GM19395 (cell line): ENCODE data around the gene PHACTR1.
"Not testable (repeated sequence)": the region's sequence is repeated elsewhere in the genome, so short reads cannot be mapped to it uniquely, and the experiment has no call there.

Experiments used
- ATAC-seq: cut with Tn5 transposase; IDR thresholded peaks from one replicate; pipeline ENCODE4 v1.9.1; 2021; ENCODE audit warnings: mild to moderate bottlenecking, moderate library complexity; ENCODE audit not compliant: unreplicated experiment

Gene PHACTR1

DNA sequence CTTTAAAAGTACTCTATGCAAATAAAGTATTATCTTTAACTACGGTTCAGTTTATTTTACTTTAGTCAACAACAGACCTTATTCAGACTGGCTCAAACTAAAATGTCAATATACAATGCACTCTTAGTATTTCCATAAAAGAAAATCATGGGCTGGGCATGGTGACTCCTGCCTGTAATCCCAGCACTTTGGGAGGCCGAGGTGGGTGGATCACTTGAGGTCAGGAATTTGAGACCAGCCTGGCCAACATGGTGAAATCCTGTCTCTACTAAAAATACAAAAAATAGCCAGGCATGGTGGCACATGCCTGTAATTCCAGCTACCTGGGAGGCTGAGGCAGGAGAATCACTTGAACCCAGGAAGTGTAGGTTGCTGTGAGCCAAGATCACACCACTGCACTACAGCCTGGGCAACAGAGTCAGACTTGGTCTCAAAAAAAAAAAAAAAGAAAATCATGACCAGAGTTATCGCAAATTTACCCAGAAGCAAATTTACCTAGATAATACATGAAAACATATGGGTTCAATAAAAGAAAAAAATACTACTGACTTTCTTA, 609.5 kb downstream of the PHACTR1 start:
- ATAC-seq = not testable (repeated sequence)

DNA sequence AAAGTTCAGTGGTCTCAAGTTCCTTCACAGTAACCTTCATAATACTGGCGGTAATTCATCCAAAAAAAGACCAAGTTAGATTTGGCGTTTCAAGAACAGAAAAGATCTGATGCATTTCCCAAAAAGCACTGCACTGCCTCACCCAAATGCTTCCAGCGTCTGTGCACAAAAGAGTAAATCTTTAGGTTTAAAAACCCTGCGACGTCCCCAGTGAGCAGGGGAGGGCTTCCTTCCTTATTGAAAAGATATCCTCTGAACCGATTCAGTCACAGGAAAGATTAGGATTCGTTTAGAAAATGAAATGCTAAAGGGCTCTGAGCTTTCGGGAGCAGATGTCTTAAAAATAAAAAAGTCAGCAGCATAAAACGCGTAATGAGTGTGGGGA, 611.1 kb downstream of the PHACTR1 start:
- ATAC-seq = peak; percentile 13

DNA sequence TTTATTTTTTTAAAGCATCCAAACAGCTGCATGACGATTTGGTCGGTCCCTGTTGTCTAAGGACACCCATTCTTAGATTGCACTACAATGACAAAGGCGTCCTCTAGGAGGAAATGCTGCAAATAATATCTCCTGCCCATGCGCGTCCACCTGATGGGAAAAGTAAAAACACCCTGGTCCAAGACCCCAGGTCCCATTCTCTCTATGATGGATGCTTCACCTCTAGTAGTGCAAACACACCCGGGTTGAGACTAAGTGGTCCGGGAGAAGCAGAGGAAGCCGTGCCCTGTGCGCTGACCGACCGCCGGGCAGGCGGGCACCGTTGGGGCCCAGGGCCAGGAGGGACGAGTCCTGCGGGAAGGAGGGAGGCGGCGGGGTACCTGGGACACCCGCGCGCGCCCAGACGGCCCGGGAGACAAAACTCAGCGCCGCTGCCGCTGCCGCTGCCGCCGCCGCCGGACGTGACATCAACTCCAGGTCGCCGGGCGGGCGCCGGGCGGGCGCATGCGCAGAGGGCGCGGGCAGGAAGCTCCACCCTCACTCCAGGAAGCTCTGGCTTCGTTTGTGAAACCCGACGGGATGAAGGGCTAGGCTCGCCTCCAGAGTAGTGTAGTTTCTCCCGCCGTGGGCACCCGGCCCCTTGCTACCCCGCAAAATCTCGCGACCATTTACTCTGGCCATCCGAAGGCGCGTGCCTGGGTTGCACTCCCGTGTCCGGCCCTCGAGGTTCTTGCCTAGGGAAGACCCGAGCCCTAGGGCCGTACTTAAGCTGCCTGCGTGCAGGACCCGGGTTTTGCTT, 611.7 kb downstream of the PHACTR1 start, which contains the start of gene TBC1D7:
TBC1D7 (minus strand) TSS at position 462 of the 799 bp plus-strand sequence. CDS start 1,639 bp downstream, outside the sequence.
- peak; percentile 86 for ATAC-seq

DNA sequence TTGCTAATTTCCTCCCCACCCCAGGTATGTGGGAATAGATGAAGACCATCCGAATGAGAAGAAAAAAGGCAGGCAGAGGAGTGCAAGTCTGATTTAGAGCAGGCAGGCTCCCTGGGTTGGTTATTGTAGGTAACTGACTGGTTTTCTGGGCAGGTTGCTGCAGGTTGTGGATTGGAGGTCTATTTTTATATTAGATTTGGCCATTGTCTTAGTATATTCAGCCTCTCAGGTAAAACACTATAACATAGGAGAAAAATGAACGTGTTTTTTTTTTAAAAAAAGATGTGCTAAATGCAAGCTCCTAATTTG, 612.3 kb downstream of the PHACTR1 start:
- no peak for ATAC-seq

DNA sequence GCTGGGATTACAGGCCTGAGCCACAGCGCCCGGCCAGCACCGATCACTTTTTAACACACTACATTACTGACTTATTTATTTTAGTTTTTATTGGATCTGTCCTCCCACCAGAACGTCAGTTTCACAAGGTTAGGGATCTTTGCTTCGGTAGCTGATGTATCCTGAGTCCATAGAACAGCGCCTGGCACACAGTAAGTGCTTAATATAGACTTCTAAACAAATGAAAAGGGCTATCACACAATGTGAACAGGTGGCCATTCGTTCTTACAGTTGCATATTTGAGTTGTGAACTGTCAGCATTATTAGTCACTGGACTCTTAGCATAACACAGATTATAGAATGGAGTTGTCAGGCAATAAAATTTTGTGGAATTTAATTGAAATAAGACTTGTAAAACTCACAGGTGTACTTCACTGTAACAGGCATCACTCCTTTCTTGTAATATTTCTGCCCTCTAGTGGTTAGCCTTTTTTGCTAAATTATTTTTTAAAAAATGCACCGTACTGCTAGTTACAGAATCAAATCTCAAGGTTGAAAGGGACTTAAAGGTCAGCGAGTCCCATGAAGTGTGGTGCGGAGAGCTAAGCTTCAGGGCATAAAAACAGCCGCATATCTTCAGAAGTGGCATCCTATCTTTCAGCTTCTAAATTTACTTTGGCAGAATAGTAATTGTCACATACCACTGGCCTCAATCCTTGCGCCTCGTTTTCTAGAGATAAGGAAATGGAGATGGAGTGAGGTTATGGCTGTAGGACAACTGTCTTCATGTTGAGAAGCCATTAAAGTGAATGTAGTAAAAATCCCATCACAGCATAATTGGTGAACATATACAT, 615.2 kb downstream of the PHACTR1 start:
- ATAC-seq = no peak

- ATAC-seq = no peak
Observed at GRCh38 chr6:13332349-13332706, 615.8 kb downstream of the PHACTR1 start.

DNA sequence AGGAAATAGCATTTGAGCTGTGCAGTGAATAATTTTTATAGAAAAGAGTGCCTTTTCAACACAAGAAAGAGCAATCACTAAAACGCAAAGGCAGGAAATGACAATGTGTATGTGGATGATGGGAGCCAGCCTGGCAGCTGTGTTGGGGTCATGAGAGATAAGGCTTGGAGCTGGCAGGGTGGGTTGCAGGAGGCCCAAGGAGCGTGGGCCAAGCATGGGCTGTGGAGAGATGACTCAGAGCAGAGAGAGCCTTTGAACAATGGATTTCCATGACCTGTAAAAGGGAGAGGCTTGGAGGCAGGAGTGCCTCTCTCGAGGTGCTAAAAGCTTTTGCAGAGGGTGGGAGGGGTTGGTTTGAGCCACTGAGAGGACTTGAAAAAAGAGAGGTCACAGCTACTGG, 618.4 kb downstream of the PHACTR1 start:
- ATAC-seq = no peak

DNA sequence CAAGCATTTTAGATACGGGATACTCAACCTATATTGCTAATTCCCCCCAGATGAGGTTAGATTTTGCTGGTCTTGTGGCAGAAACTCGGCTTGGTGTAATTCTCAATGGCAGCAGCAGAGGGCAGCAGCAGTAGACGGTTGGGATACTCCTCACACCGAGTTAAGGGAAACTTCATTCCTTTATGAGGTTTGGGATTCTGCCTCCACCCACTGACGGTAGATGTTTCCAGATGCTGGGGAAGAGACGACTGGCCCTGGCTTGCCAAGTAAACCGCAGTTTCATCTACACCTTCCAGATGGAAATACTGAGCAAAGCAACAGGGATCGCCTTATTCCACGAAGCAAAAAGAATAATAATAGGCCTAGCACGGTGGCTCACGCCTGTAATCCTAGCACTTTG, 620.0 kb downstream of the PHACTR1 start:
- no peak for ATAC-seq

GRCh38 chr6:13338038-13338437, 621.5 kb downstream of the PHACTR1 start:
- ATAC-seq = no peak
